Adrenal gland (tissue), 5 donors: ENCODE measurements around the gene SMNDC1.

Source experiments
- POLR2A ChIP-seq, 2 donors: fragments of 450-650 bp; IDR thresholded peaks; one replicate each; pipeline ENCODE4 v1.6.1; 2017; ENCODE audit warnings: antibody characterized with exemption in 2 of 2, mild to moderate bottlenecking in 2 of 2, moderate library complexity in 1 of 2
- TF ChIP-seq, protein P1 (sequence below), 6 experiments: fragments of 450-650 bp in 4 of 6; fragments of 200-600 bp in 2 of 6; sonication (generic) in 1 of 6; IDR thresholded peaks; 1 replicate in 5 of 6; 2 replicates in 1 of 6; pipeline versions ENCODE4 v1.5.1 to v1.8.0; 2016 to 2021; ENCODE audit warnings: antibody characterized with exemption in 6 of 6, mild to moderate bottlenecking in 2 of 6, moderate library complexity in 1 of 6
- donor health status: DM: no; HTN: no; CAD: no.

GRCh38 chr10:110337401-110337800, 32.7 kb upstream of the SMNDC1 start:
- TF ChIP-seq, protein P1, sequence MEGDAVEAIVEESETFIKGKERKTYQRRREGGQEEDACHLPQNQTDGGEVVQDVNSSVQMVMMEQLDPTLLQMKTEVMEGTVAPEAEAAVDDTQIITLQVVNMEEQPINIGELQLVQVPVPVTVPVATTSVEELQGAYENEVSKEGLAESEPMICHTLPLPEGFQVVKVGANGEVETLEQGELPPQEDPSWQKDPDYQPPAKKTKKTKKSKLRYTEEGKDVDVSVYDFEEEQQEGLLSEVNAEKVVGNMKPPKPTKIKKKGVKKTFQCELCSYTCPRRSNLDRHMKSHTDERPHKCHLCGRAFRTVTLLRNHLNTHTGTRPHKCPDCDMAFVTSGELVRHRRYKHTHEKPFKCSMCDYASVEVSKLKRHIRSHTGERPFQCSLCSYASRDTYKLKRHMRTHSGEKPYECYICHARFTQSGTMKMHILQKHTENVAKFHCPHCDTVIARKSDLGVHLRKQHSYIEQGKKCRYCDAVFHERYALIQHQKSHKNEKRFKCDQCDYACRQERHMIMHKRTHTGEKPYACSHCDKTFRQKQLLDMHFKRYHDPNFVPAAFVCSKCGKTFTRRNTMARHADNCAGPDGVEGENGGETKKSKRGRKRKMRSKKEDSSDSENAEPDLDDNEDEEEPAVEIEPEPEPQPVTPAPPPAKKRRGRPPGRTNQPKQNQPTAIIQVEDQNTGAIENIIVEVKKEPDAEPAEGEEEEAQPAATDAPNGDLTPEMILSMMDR (IDR thresholded peaks at IDR 0.05) = no peak
- TF ChIP-seq POLR2A (IDR thresholded peaks at IDR 0.05) = no peak
